DOHH2 (cell line): ENCODE results near the gene COL4A1.

Experiments used
- CTCF ChIP-seq: fragments of 200-600 bp; sonication (generic); IDR thresholded peaks from one replicate; pipeline ENCODE4 v1.5.1; 2014; ENCODE audit warnings: antibody characterized with exemption, mild to moderate bottlenecking, low read depth, low read length; ENCODE audit not compliant: poor library complexity, severe bottlenecking
- EZH2phosphoT487 ChIP-seq: fragments of 200-600 bp; sonication (generic); IDR thresholded peaks from 2 replicates; pipeline ENCODE4 v1.6.1; 2017; ENCODE audit warnings: borderline replicate concordance, mild to moderate bottlenecking, antibody characterized with exemption, low read length, moderate library complexity, mixed read lengths

DNA sequence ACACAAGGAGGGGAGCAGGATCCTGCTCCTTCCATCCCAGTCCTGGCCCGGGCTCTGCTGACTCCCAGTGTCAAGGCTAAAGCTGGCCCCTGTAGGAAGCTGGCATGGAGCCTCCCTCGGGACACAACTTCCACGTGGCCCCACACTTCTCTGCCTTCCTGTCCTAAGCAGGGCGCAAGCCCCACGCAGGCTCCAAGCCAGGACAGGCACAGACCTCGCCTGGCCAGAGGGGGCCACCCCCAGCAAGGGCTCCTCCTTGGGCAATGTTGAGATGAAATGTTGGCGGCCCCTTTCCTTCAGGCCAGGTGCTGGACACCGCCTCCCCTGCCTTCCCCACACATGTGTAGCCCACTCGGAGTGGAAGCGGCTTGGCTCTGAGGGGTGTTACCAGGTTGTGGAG is 66.6 kb downstream of the COL4A1 start:
- TF ChIP-seq EZH2phosphoT487 (no peak), CTCF (no peak)
